Activated CD4-positive, CD25-positive, alpha-beta regulatory T cell treated with anti-CD3 and anti-CD28 coated beads, Interleukin-2, amount 50 U/mL, for 24 hours (primary cell): ENCODE measurements around the gene RIPOR1.
"Not testable (repeated sequence)": the region's sequence is repeated elsewhere in the genome, so short reads cannot be mapped to it uniquely, and the experiment has no call there.

ENCODE experiments used
- ATAC-seq, 2 donors: fragments of 150-1000 bp; cut with Tn5 transposase; one replicate each; pipeline ENCODE4 v1.10.0; 2021; ENCODE audit warnings: mild to moderate bottlenecking in 1 of 2, moderate library complexity in 1 of 2

RIPOR1 gene

DNA sequence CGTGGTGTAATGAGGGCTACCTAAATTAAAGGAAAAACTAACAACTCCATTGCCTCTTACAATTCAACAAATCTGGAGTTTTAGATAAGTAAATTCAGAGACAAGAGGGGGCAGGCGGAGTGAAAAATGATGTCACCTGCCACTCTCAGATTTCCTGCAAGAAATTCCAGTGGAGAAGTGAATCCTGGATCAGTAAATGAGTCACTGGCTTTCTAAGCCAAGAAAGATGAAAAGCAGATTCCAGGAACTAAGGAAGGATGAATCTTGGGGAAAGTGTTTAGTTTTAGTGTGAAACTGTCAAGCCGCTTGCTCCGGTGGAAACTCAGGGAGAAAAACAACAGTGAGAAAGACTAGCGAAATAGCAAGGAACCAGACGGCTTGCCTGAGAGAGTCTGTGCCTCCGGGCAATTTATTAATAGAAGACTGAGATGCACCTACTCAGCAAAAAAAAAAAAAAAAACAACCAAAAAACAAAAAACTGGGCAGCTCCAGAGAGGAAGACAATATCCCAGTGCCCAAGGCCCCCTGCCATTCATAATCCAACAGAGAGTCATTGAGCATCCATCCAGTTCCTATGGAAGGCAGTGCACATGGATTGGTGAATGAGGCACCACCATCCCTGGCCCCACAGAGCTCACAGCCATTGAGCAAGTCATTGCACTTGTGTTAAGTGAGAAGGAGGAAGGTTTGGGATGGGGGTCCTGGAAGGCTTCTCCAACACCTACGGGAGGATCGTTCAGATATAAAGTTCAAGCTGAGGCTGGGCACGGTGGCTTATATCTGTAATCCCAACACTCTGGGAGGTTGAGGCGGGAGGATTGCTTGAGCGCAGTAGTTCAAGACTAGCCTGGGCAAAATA lies 12.1 kb upstream of the RIPOR1 start:
- ATAC-seq: no peak

DNA sequence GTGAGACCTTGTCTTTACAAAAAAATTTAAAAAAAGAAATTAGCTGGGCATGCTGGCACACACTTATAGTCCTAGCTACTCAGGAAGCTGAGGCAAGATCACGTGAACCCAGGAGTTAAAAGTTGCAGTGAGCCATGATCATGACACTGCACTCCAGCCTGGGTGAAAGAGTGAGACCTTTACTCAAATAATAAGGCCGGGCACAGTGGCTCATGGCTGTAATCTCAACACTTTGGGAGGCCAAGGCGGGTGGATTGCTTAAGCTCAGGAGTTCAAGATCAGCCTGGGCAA lies 11.5 kb upstream of the RIPOR1 start:
- ATAC-seq: no peak

DNA sequence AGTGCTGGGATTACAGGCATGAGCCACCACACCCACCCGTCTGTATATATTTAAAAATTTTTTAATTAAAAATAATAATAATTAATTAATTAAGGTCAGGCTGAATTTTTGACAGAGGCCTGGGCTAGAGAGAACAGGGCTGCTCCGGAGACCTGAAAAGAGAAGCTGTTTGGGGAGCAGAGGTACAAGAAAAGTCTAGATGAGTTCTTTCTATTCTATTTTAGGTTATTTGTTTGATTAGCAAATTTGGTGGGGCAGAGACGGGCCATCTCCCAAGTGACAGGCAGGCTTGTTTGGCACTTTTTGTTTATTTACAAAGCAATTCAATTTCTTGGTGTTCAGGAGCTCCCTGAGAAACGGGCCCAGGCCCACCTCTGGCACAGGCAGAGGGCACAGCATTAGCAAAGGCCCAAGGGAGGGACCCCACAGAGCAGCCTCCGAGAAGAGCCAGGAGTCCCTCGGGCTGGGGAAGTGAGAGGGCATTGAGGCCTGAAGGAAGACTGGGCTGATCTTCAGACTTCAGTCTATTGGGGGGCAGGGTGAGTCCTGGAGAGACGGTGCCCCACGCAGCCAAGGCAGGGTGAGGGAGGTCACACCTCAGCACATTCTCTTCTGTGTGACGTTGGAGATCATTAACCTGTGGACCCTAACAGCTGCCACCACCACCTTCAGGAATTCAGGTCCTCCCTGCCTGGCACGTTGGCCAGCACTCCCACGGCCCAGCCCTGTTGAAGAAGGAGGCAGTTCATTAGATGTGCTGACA lies 10.8 kb upstream of the RIPOR1 start:
- no peak for ATAC-seq

DNA sequence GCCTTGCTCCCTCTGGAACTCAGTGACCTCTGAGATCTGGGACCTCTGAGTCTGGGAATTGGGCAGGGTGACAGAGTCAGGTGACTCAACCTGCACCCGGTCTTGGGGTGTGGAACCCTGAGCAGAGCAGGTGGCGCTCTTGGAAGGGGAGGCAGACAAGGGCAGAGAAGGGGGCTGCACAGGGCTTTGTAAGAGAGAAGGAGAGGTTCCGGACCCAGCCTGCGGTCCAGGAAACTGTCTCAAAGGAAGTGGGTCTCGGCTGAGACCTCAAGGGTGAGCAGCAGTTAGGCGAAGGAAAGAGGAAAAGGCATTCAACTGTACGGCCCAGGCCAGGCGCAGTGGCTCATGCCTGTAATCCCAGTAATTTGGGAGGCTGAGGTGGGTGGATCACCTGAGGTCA lies 10.0 kb upstream of the RIPOR1 start:
- no peak for ATAC-seq

DNA sequence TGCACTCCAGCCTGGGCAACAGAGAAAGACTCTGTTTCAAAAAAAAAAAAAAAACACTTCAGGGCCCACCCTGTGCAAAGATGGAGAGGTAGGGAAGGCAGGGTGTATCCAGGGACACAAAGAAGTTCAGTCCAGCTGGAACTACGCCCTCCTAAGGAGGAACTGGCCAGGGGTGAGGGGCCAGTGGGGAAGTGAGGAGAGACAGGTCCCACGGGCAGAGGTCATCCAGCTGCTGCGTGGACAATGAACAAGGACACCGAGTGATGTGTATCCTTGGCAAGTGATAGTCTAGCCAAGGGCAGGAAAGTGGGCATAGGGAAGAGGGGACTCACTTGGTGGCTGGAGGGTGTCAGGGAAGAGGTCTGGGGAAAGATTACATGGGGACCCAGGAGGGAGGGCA lies 9.4 kb upstream of the RIPOR1 start:
- ATAC-seq: no peak

DNA sequence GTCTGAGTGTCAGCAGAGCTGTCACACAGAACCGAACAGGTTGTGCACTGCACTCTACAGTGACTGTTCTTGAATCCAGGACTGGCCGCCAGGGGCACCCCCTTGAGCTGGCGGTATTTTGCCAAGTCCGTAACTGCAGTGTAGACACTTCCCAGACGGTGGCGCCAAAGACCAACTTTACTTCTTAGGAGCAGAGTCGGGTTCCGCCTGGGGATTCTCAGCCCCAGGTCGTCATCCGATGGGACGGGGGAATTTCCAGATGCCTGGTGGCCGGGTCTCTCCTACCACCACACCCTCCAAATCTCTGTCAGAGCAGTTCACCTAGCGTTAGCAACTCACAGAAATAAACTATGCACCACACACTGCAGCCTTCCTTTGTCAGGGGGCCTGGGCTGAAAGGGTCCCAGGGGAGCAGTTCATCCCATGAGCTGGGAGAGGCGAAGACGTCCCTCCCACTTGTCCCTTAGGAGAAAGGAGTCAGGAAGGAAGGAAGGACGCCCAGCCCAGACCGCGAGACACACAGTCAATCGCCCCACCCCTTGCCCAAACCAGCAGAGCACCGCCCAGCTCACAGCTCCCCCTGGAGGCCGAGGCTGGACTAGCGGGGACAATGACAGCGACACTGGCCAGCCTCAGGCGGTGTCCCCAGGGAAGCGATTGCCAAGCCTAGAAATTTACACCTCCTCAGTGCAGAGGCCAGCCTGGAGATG lies 7.4 kb upstream of the RIPOR1 start:
- ATAC-seq: peak; percentile 87 to 92

DNA sequence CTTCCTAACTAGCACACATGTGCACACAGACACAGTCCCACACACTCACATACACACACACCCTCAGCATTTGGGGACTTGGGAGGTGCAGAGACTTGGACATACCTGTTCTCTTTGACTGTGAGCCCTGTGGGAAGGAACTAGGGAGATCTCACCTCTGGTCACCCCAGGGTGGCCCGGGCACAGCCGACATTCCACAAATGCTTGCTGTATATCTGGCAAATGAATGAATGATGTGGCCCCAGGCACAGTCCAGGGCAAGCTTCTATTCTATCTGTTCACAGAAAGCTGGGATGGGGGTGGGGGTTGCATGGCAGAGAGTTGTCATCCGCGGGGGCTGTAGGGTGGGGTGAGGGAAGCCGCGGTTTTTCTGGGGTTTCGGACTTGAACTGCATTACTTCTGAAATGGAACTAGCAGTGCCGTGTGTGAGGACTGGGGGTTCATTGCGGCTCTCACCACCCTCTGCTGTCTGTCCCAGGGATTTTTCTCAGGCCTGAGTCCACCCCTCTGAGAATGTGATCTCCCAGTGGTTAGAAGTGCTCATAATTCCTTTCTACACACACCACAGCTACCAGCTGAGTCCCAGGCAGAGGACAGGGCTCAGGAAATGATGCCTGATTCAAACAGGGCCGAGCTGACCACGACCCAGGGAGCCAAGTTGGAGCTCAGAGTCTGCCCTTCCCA lies 3.3 kb upstream of the RIPOR1 start:
- ATAC-seq: no peak

DNA sequence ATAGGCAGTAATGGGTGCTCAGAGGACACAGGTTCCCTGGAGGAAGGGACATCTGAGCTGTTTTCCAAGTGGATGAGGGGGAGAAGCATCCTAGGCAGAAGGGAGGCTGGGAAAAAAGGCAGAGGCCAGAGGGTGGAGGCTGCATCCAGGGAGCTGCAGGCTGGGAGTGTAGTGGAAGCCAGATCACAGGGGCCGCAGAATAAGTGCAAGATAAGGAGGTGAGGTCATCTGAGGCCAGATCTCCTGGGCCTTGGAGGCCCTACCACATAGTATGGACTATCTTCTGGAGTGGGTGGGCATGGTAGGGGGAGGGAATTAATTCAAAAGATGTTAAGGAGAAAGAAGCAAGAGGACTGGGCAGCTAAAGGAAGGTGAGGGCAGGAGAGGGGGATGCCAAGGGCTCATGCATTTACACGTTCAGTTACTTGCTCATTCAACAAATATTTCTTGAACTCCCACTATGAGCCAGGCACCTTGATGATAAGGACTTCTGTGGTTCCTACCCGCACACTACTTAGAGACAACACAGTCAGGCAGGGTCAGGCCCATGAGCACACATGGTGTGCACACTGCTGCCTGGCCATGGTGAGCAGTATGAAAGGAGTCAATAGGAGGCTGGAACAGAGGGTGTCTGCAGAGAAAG lies 2.4 kb upstream of the RIPOR1 start:
- no peak for ATAC-seq

DNA sequence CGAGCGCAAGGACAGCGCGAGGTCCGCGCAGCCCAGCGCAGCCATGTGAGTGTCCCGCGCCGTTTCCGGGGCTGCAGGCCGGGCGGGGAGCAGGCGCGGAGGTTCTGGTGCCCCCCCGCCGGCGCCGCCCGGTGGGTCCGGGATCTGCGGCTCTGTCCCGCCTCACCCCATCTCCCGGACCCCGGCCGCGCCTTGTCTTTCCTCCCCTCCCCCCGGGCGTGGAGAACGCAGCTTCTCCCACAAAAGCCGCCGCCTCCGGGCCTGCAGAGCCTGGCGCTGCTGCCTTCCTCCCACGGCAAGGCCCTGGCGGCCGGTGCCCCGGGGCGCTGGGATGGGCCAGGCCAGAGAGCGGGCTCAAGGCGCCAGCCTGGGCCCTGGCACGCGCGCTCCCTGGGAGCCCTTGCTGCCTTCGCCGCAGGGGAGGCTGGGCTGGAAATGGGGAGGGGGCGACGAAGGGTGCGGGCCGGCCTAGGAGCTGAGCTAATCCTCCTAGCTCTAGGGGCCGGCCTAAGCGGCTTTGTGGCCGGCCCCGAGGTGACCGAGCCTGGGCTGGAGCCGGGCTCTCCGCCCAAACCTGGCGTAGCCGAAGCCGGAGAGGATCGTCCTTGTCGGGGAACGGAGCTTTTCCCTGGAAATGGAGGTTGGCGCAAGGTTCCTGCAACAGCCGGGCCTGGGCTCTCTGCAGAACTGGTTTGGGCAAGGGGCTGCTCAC lies 397 bp downstream of the RIPOR1 start:
- peak; percentile 39 to 42 for ATAC-seq

DNA sequence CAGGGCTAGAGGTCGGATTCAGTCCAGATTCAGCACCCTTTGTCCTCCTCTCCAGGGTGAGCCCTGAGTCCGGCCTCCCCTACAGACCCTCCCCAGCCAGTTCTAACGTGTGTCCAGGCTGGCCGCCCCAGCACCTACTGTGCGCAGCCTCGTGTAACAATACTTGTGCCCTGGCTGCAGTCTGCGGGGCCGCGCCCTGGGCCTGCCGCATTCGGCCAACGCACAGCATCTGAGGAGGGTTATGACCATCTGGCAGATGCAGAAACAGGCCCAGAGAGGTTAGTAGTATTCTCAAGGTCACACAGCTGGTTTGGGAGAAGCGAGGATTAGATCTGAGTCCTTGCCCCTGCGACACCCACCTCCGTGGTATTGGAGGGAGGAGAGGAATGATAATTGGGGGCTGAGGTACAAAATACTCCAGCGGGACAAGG lies 968 bp downstream of the RIPOR1 start:
- peak in 1 of 2 donors; percentile 8 for ATAC-seq

DNA sequence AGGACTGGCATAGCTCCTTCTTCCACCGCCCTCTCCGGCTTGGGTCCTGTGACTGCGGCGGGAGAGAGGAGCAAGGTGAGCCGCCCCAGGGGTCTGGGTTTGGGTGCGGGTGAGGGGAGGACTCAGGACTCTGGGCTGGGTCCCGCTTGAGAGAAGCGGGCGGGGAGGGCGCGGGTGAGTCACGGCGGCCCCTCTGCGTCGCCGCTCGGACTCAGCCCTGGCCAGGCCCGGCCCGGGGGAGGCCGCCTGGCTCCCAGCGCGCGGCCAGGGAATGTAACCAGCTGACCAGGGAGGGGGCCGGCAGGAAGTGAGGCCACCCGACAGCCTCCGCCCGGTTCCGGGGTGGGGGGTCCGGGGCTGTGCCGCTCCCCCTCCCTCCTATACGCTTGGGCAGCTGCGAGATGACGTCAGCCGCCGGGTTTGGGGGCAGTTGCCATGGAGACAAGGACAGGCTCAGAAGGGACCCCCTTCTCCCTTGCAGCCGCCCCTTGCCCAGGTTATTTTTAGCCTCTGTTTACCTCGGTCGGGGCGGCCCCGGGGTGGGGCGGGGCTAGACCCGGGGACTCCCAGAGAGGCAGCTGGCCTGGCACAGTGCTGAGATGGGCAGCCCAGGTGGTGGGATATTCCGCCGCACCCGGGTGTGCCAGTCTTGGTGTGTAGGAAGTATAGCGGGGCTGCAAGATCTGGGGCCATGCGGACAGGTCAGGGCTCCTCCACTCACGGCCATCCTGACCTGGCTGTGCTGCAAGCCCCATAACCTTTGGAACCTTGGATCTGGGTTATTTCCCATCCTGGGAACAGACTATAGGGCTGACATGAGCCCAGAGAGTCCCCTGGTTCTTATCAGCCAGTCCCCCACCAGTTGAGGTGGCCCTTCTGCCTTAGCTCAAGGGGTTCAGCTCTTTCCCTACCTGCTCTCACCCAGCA lies 1.6 kb downstream of the RIPOR1 start:
- ATAC-seq: peak; percentile 28 to 43

DNA sequence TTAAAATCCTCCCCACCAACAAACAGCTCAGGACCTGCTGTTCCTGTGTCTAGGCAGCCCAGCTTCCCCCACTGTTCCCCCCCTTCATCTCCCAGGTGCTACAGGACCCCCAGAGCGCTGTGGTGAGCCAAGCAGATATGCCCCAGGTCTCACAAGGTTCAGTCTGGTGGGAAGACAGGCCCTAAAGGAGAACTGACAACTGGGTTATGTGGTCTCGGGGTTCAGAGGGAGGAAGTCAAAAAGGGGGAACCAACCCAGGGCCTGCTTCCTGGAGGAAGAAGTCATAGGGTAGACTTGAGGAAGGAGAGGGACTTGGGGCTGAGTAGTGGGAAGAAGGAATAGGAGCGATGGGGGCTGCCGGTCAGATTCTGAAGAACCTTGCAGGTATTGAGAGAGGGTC lies 2.6 kb downstream of the RIPOR1 start:
- no peak for ATAC-seq

DNA sequence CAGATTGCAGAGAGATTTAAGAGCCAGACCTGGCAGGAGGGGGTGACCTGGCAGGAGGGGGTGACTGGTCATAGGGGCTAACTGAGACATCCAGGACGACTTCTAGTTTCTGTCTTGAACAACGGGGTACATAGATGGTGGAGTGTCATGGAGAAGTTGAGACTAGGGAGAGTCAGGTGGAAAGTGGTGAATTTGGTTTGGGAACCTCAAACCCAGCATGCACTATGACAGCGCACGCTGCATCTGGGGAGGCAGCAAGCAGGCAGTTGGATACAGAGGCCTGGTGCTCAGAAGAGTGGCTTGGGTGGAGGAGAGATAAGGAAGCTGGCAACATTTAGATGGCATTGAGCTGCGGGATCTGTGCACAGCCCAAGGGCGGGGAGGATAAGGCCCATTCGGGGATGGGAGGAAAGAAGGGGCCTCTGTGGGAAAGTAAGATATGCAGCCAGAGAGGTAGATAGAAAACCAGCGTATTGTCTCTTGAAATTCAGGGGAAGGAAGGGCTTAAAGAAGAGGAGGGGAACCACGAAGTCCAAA lies 4.5 kb downstream of the RIPOR1 start:
- ATAC-seq: no peak

DNA sequence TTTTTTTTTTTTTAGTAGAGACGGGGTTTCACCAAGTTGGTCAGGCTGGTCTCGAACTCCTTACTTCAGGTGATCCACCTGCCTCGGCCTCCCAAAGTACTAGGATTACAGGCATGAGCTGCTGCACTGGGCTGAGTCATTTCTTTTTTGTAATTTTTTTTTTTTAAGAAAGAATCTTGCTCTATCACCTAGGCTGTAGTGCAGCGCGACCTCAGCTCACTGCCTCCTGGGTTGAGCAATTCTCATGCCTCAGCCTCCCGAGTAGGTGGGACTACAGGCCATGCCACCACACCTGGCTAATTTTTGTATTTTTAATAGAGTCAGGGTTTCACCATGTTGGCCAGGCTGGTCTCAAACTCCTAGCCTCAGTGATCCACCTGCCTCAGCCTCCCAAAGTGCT lies 5.4 kb downstream of the RIPOR1 start:
- not testable (repeated sequence) for ATAC-seq

DNA sequence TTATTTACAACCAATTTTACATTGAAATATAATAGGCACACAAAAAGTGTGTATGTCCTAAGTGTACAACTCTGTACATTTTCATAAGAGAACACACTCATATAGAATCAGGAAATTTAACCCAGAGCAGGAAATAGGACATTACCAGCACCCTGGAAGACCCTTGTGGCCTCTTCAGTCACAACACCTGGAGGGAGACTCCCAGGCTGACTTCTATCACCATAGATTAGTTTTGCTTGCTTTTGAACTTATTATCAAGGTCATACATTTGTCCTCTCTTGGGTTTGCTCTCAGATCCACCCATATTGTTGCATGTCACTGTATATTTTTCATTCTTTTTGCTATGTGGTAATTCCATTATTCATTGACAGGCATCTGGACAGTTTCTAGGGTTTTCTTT lies 5.8 kb downstream of the RIPOR1 start:
- no peak for ATAC-seq

DNA sequence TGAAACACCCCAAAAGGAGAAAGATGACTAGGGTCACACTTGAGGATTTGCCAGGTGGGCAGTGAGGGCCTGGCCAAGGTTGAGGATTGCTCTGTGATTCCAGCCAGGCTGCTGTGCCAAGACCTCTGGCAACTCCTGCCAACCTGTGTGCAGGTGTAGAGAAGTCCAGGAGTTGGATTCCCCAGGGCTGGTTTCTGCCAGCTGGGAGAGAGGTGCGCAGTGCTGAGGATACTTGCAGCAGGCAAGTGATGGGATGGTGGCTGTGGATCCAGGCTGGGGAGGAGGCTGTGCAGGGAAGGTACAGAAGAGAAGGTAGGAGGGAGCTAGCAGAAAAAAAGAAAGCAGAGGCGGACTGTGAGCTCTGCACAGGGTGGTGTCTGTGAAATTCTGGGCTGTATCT lies 6.6 kb downstream of the RIPOR1 start:
- no peak for ATAC-seq

DNA sequence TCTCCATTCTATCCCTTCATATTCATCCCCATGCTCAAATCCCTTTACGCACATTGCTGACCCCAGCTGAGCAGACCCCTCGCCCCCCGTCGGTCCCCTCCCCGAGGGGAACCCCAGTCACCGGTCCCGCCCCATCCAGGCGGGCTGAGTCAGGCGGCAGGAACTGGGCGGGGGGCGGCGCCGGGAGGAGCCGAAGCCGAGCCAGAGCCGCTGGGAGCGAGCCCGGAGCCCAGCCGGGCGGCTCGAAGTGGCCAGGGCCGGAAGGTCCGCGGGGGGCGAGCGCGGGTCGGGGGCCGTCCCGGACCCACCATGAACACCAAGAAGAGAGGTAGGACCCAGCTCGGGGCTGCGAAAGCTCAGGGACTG lies 8.6 kb downstream of the RIPOR1 start:
- ATAC-seq: peak; percentile 62 to 69

DNA sequence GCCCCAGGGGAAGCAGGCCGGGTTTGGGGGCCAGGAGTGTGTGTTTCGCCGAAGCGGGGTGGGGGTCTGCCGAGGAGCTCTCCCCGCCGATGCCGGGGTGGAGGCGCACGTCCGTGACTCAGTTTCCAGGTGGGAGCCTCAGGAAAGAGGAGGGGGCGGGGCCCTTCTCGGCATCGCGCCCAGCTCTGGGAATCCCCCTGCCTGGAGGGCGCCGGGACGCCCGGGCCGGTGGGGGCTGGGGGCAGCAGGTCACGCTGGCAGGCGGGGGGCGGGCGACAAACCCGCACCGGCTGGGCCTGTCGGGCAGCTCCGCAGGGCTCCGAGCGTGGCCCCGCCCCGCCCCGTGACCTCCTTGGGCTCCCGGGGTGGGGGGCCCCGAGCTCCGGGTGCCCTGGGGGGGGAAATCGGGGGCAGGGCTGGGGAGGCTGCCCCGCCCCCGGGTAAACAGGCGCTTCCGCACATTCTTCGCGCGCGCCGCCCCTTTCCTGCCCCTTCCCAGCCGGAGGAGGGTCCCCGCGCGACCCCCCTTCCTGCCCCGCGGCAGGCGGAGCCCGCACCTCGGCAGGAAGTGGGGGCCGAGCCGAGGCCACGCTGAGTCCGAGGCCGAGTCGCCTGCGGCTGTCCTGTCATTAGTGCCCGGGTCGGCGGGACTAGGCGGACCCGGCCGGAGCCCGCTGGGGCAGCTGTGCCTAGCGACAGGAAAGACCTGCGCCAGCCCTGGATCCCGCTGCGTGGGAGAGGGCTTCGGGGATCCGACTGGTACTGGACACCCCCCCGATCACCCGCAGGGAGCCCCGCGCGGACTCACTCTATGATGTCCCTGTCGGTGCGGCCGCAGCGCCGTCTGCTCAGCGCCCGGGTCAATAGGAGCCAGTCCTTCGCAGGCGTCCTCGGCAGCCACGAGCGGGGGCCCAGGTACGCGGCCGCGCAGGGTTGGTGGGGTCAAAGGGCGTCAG lies 9.3 kb downstream of the RIPOR1 start:
- ATAC-seq: peak; percentile 40 to 44

DNA sequence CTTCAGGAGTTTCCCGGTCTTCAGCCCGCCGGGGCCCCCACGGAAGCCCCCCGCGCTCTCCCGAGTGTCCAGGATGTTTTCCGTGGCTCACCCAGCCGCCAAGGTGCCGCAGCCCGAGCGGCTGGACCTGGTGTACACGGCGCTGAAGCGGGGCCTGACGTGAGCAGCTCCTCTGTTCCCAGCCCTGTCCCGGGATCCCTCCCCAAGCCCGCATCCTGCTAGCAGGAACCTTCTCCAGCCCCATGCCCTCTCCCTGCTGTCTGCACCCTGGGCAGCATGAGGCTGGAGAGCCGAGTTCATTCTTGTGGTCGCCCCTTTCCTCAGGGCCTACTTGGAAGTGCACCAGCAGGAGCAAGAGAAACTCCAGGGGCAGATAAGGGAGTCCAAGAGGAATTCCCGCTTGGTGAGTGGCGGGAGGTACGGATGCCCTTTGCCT lies 10.1 kb downstream of the RIPOR1 start:
- no peak for ATAC-seq
